ENCODE measurements around the gene ZNF557.

The ZNF557 gene

DNA sequence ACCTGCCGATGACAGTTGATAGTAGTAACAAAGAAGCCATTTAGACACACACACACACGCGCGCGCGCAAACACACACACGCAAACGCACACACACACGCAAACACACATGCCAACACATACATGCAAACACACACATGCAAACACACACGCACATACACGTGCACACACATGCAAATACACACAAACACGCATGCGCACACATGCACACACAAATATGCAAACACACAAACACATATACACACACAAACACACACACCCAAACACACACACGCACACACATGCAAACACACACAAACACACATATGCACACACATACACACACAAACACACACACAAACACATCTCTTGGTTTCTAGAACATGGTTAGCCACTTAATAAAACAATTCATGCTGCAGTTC is 50.1 kb downstream of the ZNF557 start:
- DNase-seq (ENCODE audit: low read depth), result no peak
- no peak overlapping the region for H3K4me3 ChIP-seq (ENCODE audit: low read depth, low read length)

DNA sequence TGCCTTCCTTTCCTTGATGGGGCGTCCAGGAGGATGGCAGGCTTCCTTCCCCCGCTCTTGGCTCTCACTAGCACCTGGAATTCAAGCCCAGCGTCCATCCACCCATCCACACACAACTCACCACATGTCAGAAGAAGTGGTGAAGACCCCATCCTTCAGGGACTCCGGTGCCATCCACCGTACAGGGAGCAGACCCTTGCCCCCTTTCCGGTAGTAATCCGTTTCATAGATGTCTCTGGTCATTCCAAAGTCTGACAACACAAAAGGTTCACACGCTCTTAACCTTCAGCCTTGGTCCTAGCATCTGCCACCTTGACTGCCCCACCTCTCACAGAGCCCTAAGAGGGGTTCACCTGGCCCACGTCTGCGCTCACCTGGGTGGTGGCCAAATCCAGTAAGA is 51.0 kb downstream of the ZNF557 start:
- DNase-seq (ENCODE audit: low read depth), result no peak

DNA sequence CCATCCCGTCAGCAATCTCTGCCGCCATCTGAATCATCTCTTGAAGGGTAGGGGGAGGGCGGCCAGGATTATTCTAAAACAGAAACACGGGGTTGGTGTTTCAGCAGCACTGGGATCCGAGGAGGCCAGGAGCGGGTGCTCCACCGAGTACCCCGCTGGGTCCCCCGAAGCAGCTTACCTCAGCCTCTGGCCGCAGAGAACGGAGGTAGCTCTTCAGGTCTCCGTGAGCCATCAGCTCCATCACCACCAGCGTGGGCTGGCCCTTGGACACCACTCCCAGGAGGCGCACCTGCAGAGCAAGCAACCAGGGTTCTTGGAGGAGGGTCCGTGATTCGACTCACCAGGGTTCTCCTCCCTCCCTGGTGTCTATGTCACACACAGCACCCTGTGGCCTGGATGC is 53.2 kb downstream of the ZNF557 start:
- no peak for DNase-seq (ENCODE audit: low read depth)
- H3K4me3 ChIP-seq (ENCODE audit: low read depth, low read length), result no peak overlapping the region

More for the DNA sequence above, 51.0 kb downstream of the ZNF557 start:
- no peak overlapping the region for H3K4me3 ChIP-seq (ENCODE audit: low read depth, low read length)

DNA sequence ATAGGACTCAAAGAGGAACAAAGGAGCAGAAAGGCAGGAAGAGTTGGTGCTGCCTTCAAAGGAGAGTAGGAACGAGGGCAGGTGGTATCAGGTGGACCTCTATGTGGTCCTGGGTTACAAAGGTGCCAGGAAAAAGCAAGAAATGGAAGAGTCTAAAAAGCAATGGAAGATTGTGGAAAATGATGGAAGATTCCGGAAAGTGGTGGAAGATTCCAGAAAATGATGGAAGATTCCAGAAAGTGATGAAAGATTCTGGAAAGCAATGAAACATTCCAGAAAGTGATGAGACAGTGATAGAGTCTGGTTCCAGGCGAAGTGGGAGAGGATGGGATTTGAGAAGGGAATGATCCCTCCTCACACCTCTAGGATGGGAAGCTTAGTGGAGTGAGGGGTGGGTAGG is 55.3 kb downstream of the ZNF557 start:
- no peak for DNase-seq (ENCODE audit: low read depth)
- no peak overlapping the region for H3K4me3 ChIP-seq (ENCODE audit: low read depth, low read length)

DNA sequence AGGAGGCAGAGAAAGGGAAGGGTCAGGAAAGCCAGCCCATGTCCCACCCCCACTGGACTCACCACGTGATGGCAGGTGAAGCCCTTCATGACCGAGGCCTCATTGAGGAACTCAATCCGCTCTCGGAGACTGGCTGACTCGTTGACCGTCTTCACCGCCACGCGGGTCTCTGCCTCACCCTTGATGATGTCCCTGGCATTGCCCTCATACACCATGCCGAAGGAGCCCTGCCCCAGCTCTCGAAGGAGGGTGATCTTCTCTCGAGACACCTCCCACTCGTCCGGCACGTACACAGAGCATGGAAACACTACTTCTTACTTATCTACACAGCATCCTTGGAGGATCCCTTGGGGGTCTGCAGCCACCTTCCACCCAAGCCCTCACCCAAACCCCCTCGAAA is 55.7 kb downstream of the ZNF557 start:
- no peak for DNase-seq (ENCODE audit: low read depth)
- H3K4me3 ChIP-seq (ENCODE audit: low read depth, low read length), result no peak overlapping the region

DNA sequence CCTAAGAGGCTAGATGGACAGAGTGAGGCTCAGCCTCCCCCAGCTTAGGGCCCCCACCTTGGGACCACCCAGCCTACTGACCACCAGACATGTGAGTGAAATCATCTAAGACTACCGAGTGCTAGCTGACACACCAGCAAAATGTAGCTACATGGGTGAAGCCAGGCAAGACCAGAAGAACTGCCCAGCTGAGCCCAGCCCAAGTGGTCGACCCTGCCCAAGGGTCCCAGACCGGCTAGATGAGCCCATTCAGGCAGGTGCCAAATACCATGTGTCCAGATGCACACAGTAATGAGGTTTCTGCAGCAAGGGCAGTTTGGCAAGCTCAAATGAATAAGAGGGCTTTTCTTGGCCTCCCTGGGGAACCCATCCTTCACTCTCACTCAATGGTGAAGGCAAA is 56.6 kb downstream of the ZNF557 start:
- H3K4me3 ChIP-seq (ENCODE audit: low read depth, low read length), result no peak overlapping the region
- DNase-seq (ENCODE audit: low read depth), result no peak

DNA sequence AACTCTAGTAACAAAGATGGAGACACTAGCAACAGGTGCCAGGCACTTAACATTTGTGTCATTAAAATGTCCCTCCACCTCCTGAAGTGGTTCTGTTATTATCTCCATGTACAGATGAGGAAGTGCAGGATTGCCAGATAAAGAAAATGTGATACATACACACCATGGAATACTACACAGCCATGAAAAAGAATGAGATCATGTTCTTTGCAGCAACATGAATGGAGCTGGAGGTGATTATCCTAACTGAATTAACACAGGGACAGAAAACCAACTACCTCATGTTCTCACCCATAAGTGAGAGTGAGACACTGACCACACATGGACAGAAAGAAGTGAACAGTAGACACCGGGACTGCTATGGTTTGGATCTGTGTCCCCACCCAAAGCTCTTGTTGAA is 60.5 kb downstream of the ZNF557 start:
- DNase-seq (ENCODE audit: low read depth), result no peak
- no peak overlapping the region for H3K4me3 ChIP-seq (ENCODE audit: low read depth, low read length)

DNA sequence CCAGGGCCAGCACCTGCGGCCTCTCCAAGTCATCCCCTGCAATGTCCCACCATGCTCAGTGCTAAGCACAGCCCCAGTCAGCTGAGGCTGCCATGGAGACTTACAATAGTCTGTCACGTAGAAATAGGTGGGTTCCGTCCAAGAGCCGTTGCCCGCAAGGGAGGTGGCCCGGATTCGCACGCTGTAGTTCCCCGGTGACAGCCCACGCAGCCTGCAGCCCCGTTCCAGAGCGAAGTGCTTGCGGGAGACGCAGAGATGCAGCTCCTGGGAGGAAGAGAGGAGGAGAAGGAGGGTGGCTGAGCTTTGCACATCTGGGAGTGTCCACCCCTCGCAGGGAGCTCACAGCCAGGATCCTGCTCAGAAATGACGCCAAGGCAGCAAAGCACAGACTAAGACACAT is 62.6 kb downstream of the ZNF557 start:
- no peak for DNase-seq (ENCODE audit: low read depth)
- H3K4me3 ChIP-seq (ENCODE audit: low read depth, low read length), result no peak overlapping the region

DNA sequence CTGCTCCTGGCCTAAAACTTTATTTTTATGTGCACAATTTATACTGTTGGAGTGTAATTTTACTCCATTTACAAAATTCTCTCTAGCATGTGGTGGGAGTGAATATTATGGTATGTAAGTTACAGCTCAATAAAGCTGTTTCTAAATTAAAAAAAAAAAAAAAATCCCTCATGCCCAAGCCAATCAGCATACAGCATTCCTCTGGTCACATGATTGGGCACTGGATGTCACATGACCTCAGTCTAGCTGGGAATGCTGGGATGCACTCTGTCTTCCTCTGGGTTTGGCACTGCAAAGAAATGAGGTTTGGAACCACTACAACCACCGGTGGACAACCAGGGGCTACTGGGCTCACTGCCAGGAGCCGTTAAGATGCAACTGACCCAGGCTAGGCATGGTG is 67.6 kb downstream of the ZNF557 start:
- no peak overlapping the region for H3K4me3 ChIP-seq (ENCODE audit: low read depth, low read length)
- DNase-seq (ENCODE audit: low read depth), result no peak

Measured in skeletal muscle cell (primary cell).